Astrocyte (in vitro differentiated cells and primary cell): Measurements from ENCODE around the gene TCTN1. TPM values are rescaled to one million over a fixed set of nuclear protein-coding genes. Genes with fewer than 3 reads are reported as not detected.

Experiments
- DNase-seq: peaks from one replicate; pipeline ENCODE4 v3.0.0-alpha.2; 2010; ENCODE audit warnings: low read depth
- FAIRE-seq: peaks from 2 replicates; lab custom pipeline; 2011; peaks lifted over from hg19 to GRCh38; lab: Jason Lieb, UNC
- H2AFZ ChIP-seq: 2 replicates; pipeline ENCODE4 v1.6.0; 2012; ENCODE audit warnings: low read depth, low read length, inconsistent platforms
- H3K27ac ChIP-seq: 2 replicates; pipeline ENCODE4 v1.5.1; 2011; ENCODE audit warnings: low read depth, low read length, inconsistent platforms
- H3K27me3 ChIP-seq: 2 replicates; pipeline ENCODE4 v1.6.0; 2011; ENCODE audit warnings: low read length, inconsistent platforms; ENCODE audit not compliant: insufficient read depth
- H3K36me3 ChIP-seq: 2 replicates; pipeline ENCODE4 v1.5.1; 2011; ENCODE audit warnings: low read length, inconsistent platforms; ENCODE audit not compliant: insufficient read depth
- H3K4me1 ChIP-seq: 2 replicates; pipeline ENCODE4 v1.5.1; 2011; ENCODE audit warnings: low read length, inconsistent platforms; ENCODE audit not compliant: insufficient read depth
- H3K4me2 ChIP-seq: 2 replicates; pipeline ENCODE4 v1.6.0; 2012; ENCODE audit warnings: low read length, inconsistent platforms
- H3K4me3 ChIP-seq: 2 replicates; pipeline ENCODE4 v1.5.1; 2011; ENCODE audit warnings: low read depth, mild to moderate bottlenecking, low read length, inconsistent platforms; ENCODE audit not compliant: insufficient read depth
- H3K79me2 ChIP-seq: 2 replicates; pipeline ENCODE4 v1.6.0; 2012; ENCODE audit warnings: mild to moderate bottlenecking, low read length, inconsistent platforms; ENCODE audit not compliant: insufficient read depth
- H3K9ac ChIP-seq: 2 replicates; pipeline ENCODE4 v1.6.0; 2012; ENCODE audit warnings: mild to moderate bottlenecking, low read length, inconsistent platforms
- H3K9me3 ChIP-seq: 2 replicates; pipeline ENCODE4 v1.5.1; 2012; ENCODE audit warnings: low read depth, mild to moderate bottlenecking, low read length, inconsistent platforms; ENCODE audit not compliant: insufficient read depth
- H4K20me1 ChIP-seq: 2 replicates; pipeline ENCODE4 v1.6.0; 2012; ENCODE audit warnings: low read length, inconsistent platforms; ENCODE audit not compliant: insufficient read depth
- H3K27ac Mint-ChIP-seq: one replicate; pipeline ENCODE4 v1.8.0; 2021; ENCODE audit warnings: mild to moderate bottlenecking, mixed read lengths; ENCODE audit not compliant: unreplicated experiment
- H3K27me3 Mint-ChIP-seq: one replicate; pipeline ENCODE4 v1.8.0; 2021; ENCODE audit warnings: low read depth, mixed read lengths; ENCODE audit not compliant: unreplicated experiment
- H3K36me3 Mint-ChIP-seq: one replicate; pipeline ENCODE4 v1.8.0; 2021; ENCODE audit warnings: low read depth, mixed read lengths; ENCODE audit not compliant: unreplicated experiment
- H3K4me1 Mint-ChIP-seq: one replicate; pipeline ENCODE4 v1.8.0; 2021; ENCODE audit warnings: low read depth, mixed read lengths; ENCODE audit not compliant: unreplicated experiment
- H3K4me3 Mint-ChIP-seq: one replicate; pipeline ENCODE4 v1.8.0; 2021; ENCODE audit warnings: mild to moderate bottlenecking, moderate library complexity, mixed read lengths; ENCODE audit not compliant: unreplicated experiment
- H3K9me3 Mint-ChIP-seq: one replicate; pipeline ENCODE4 v1.8.0; 2021; ENCODE audit warnings: mild to moderate bottlenecking, mixed read lengths; ENCODE audit not compliant: unreplicated experiment
- CTCF ChIP-seq: IDR thresholded peaks from 2 replicates; pipeline ENCODE4 v1.5.1; 2011; ENCODE audit warnings: low read depth, mild to moderate bottlenecking, inconsistent platforms, low read length, moderate library complexity; ENCODE audit not compliant: insufficient read depth
- EZH2 ChIP-seq: IDR thresholded peaks from 2 replicates; pipeline ENCODE4 v1.6.1; 2012; ENCODE audit warnings: mild to moderate bottlenecking, low read length, inconsistent platforms; ENCODE audit not compliant: insufficient read depth
- total RNA-seq: library from RNA; stranded (reverse); gene quantifications from 2 replicates; pipeline ENCODE4 v1.2.1, GENCODE V29; 2021

Gene TCTN1
- total RNA-seq, 1 donor from 2014 or later, result 22.6 TPM

DNA sequence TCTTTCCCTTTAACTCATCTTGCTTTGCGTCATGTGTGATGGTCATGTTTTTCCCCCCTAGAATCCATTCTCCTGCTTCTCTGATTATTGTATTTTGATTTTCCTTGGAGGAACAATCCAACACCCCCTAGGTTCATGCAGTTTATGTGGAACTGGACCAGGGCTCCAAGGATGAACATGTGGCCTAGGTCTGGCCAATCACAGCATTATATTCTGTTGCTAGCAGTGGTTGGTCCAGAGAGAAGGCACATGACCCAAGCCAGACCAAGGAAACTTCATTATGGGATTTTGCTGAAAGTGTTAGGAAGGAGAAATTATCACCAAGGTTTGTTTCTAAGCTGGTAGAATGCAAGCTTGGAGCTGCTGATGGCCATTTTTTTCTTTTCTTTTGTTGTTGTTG lies 23.9 kb upstream of the TCTN1 start:
- no peak overlapping the region for H2AFZ ChIP-seq

DNA sequence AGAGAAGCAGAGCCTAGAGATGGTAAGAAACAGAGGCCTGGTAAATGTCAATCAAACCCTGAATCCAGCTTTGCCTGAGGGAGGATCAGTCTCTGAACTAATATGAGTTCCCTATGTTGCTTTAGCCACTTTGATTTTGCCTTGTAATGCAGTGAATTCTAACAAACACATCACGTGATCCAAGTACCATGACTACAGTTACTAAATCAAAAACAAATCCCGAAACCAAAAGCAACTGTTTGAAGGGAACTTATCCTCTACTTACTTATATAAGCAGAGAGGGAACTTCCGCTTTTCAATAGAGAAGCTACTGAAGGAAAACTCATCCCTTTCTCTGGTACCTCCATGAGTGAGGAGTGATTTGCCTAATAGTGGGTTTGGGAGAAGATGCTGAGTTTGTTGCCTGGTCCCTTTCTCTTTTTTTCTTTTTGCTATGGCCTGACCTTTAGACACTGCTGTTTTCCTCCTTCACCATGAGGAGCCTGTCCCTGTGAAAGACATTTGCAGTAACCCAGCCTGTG lies 23.1 kb upstream of the TCTN1 start:
- FAIRE-seq, result no peak
- TF ChIP-seq EZH2, result no peak
- no peaks in the 10 kb centered on the region for H3K4me1 ChIP-seq
- no peak overlapping the region for H3K4me2 ChIP-seq
- no peaks in the 10 kb centered on the region for H3K79me2 ChIP-seq
- H3K27me3 ChIP-seq, result no peaks in the 10 kb centered on the region
- H3K27ac ChIP-seq, result no peak overlapping the region
- H3K4me3 ChIP-seq, result no peak overlapping the region
- H3K9ac ChIP-seq, result no peak overlapping the region
- H3K9me3 Mint-ChIP-seq, result no peaks in the 10 kb centered on the region
- no peaks in the 10 kb centered on the region for H4K20me1 ChIP-seq
- H3K27ac Mint-ChIP-seq, result no peak overlapping the region
- H3K36me3 ChIP-seq, result no peaks in the 10 kb centered on the region
- H3K4me1 Mint-ChIP-seq, result no peaks in the 10 kb centered on the region
- no peaks in the 10 kb centered on the region for H3K36me3 Mint-ChIP-seq
- no peak overlapping the region for H3K4me3 Mint-ChIP-seq
- no peak overlapping the region for H2AFZ ChIP-seq
- peaks cover under 1% of the 10 kb centered on the region for H3K27me3 Mint-ChIP-seq
- DNase-seq, result no peak
- no peaks in the 10 kb centered on the region for H3K9me3 ChIP-seq

More for the DNA sequence above, 23.9 kb upstream of the TCTN1 start:
- Mint-ChIP-seq H3K4me3 (no peak overlapping the region), H3K36me3 (no peaks in the 10 kb centered on the region), H3K4me1 (peaks cover 6% of the 10 kb centered on the region), H3K27ac (no peak overlapping the region), H3K27me3 (no peaks in the 10 kb centered on the region), H3K9me3 (no peaks in the 10 kb centered on the region)
- FAIRE-seq (no peak), DNase-seq (no peak)
- no peaks in the 10 kb centered on the region for H3K4me1 ChIP-seq
- no peak overlapping the region for H3K4me2 ChIP-seq
- H3K79me2 ChIP-seq, result no peaks in the 10 kb centered on the region
- no peaks in the 10 kb centered on the region for H3K27me3 ChIP-seq
- H3K27ac ChIP-seq, result no peak overlapping the region
- TF ChIP-seq CTCF, result no peak
- no peak for TF ChIP-seq EZH2
- no peaks in the 10 kb centered on the region for H3K36me3 ChIP-seq
- no peaks in the 10 kb centered on the region for H3K9me3 ChIP-seq
- H3K4me3 ChIP-seq, result no peak overlapping the region
- no peak overlapping the region for H3K9ac ChIP-seq
- H4K20me1 ChIP-seq, result no peaks in the 10 kb centered on the region

- Mint-ChIP-seq H3K27ac (no peak overlapping the region), H3K27me3 (peaks cover 3% of the 10 kb centered on the region), H3K36me3 (no peaks in the 10 kb centered on the region), H3K9me3 (no peaks in the 10 kb centered on the region), H3K4me1 (no peaks in the 10 kb centered on the region), H3K4me3 (no peak overlapping the region)
- Histone ChIP-seq H3K36me3 (no peaks in the 10 kb centered on the region), H3K27me3 (no peaks in the 10 kb centered on the region), H3K4me2 (no peak overlapping the region), H3K79me2 (no peaks in the 10 kb centered on the region), H4K20me1 (no peaks in the 10 kb centered on the region), H3K4me3 (no peak overlapping the region), H3K4me1 (no peaks in the 10 kb centered on the region), H3K9me3 (no peaks in the 10 kb centered on the region), H3K27ac (no peak overlapping the region), H2AFZ (no peak overlapping the region), H3K9ac (no peak overlapping the region)
- DNase-seq (no peak), FAIRE-seq (no peak)
- no peak for TF ChIP-seq CTCF
- TF ChIP-seq EZH2, result no peak
Measured at GRCh38 chr12:110591451-110592051, 22.4 kb upstream of the TCTN1 start.
